C4-2B (cell line): ENCODE results near the gene TMEM178B.
"Not testable (repeated sequence)": the region's sequence is repeated elsewhere in the genome, so short reads cannot be mapped to it uniquely, and the experiment has no call there.

Experiments
- CTCF ChIP-seq: fragments of 450-650 bp; conservative IDR thresholded peaks from 2 replicates; pipeline ENCODE4 v1.5.1; 2017; ENCODE audit warnings: mild to moderate bottlenecking
- ZFX ChIP-seq: fragments of 450-650 bp; IDR thresholded peaks from 2 replicates; pipeline ENCODE4 v1.6.1; 2017

GRCh38 chr7:141175728-141176127 is 101.9 kb downstream of the TMEM178B start:
- not testable (repeated sequence) for TF ChIP-seq CTCF, ZFX
